Epithelial cell of proximal tubule (primary cell): Measurements from ENCODE around the gene LCT. TPM values are rescaled to one million over a fixed set of nuclear protein-coding genes. Genes with fewer than 3 reads are reported as not detected.
"Not testable (repeated sequence)": the region's sequence is repeated elsewhere in the genome, so short reads cannot be mapped to it uniquely, and the experiment has no call there.

Source experiments
- DNase-seq: peaks from one replicate; pipeline ENCODE4 v3.0.0-alpha.2; 2011; ENCODE audit warnings: low read depth
- H3K4me3 ChIP-seq: 2 replicates; pipeline ENCODE4 v1.5.1; 2011; ENCODE audit warnings: low read depth, mild to moderate bottlenecking, low read length
- total RNA-seq: library from RNA; depleted of rRNA; stranded (reverse); fragments of >200 nt; gene quantifications from 2 replicates; pipeline ENCODE4 v1.2.3, GENCODE V29; 2015
- TF ChIP-seq, protein P1 (sequence below): conservative IDR thresholded peaks from 2 replicates; pipeline ENCODE4 v1.5.1; 2012; ENCODE audit warnings: low read depth, mild to moderate bottlenecking, low read length

Gene LCT
- total RNA-seq, 1 donor from 2014 or later, result not detected

DNA sequence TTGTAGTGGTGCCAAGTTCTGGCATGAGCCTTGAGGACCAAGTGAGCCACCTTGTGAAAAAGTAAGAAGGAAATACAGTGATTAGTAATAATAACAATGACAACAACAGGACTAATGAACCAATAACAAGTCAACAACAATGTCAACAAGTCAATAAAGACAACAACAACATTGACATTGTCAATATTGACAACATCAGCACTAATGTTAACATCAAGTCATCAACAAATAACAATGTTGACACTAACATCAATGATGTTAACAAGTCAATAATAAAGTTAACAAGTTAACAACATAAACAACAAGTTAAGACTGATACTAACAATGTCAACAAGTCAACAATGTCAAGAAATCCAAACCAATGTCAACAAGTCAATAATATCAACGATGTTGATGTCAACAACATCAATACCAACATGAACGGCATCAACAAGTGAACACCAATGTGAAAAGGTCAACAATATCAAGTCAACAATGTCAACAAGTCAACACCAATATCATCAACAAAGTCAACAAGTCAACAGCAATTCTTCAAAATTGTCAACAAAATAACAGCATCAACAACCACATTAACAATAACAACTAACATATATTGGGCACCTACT lies 24.0 kb downstream of the LCT start:
- TF ChIP-seq, protein P1, sequence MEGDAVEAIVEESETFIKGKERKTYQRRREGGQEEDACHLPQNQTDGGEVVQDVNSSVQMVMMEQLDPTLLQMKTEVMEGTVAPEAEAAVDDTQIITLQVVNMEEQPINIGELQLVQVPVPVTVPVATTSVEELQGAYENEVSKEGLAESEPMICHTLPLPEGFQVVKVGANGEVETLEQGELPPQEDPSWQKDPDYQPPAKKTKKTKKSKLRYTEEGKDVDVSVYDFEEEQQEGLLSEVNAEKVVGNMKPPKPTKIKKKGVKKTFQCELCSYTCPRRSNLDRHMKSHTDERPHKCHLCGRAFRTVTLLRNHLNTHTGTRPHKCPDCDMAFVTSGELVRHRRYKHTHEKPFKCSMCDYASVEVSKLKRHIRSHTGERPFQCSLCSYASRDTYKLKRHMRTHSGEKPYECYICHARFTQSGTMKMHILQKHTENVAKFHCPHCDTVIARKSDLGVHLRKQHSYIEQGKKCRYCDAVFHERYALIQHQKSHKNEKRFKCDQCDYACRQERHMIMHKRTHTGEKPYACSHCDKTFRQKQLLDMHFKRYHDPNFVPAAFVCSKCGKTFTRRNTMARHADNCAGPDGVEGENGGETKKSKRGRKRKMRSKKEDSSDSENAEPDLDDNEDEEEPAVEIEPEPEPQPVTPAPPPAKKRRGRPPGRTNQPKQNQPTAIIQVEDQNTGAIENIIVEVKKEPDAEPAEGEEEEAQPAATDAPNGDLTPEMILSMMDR, result no peak
- no peak overlapping the region for H3K4me3 ChIP-seq
- DNase-seq, result no peak

DNA sequence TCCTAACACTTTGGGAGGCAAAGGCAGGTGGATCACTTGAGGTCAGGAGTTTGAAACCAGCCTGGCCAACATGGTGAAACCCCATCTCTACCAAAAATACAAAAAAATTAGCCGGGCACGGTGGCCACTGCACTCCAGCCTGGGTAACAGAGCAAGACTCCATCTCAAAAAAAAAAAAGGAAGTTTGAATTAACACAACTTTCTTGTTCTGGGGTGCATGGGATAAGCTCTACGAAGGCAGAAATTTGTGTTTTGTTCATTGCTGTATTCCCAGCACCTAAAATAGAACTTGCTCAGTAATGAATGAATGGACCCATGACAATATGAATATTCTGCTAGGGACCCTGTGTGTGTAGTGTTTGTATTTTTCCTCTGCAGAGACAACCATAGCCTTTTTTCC lies 29.1 kb downstream of the LCT start:
- not testable (repeated sequence) for H3K4me3 ChIP-seq, DNase-seq

DNA sequence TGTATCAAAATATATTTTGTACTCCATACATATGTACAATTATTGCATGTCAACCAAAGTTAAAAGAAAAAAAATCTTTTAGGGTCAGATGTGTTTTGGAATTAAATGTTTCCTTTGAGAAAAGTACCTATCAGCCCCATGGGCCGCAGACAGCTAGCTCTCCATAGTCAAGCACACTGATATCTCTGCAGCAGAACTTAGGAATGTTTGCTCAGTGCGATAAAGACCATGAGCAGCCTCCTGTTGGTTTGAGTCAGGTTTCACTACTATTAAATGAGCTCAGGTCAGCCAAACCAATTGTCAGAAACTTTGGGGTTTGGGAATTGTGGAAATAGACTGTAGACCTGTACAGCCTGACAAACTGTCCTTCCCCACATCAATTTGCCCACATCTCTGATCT lies 33.7 kb downstream of the LCT start:
- no peak overlapping the region for H3K4me3 ChIP-seq
- TF ChIP-seq, protein P1, result no peak
- no peak for DNase-seq

DNA sequence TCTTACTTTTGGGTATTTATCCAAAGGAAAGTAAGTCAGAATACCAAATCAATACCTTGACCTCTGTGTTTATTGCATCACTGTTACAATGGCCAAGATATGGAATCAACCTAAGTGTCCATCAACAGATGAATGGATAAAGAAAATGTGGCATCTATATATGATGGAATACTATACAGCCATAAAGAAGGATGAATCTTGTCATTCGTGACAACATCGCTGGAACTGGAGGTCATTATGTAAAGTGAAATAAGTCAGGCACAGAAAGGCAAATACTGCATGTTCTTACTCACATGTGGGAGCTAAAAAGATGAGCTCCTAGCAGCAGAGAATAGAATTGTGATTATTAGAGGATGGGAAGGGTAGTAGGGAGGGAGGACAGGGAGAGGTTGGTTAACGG lies 34.6 kb downstream of the LCT start:
- DNase-seq, result no peak
- TF ChIP-seq, protein P1, result no peak

DNA sequence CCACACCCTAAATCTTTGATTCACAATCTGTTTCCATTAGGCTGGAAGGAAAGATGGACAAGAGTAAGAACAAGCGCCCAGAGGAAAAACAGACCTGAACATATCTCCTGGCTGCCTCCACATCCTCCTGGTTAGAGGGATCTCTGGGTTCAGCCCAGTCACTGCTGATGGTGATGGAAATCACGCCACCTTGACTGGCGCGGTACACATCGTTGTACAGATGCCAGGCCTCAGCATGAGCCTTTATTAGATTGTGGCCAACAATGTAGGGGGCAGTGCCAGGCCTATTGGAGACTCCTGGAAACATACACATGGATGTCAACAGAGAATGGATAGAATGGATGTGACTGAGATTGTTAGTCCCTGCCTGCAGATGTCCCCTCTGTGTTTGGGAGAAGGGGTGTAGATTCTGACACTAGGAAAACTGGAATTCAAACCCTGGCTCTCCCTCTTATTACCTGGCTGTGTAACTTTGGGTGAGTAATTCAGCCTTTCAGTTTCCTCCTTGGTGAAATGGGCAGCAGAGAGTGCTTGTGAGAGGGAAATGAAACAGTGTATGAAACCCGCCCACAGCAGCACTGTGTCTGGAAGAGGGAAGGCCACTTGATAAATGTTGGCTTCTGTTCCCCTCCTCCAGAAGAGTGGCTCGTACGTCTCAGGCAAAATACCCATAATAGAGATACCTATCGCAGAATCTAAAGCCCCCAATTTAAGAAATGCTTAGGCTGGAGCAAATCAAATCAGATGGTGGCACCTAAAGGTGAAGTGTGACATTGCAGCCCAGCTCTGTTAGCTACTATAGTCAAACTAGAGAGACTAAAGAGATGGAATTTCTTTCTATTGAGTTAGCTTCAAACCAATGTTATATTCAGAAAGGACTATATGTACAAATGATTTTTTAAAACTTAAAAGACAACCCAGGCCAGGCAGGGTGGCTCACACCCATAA lies 36.2 kb downstream of the LCT start:
- TF ChIP-seq, protein P1, result no peak
- DNase-seq, result no peak
- H3K4me3 ChIP-seq, result no peak overlapping the region

More for the DNA sequence above, 34.6 kb downstream of the LCT start:
- H3K4me3 ChIP-seq, result no peak overlapping the region

DNA sequence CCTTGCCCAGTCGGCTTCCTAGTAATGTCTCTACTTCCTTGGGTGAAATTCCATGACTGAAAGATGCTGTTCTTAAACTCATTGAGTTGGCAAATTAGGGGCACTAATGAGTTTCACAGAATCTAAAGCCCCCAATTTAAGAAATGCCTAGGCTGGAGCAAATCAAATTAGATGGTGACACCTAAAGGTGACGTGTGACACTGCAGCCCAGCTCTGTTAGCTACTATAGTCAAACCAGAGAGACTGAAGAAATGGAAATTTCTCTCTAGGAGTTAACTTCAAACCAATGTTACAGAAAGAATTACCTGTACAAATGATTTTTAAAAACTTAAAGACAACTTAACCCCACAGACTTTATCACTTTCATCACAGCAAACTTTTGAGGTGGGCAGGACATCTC lies 37.2 kb downstream of the LCT start:
- TF ChIP-seq, protein P1, result peak; percentile 18
- H3K4me3 ChIP-seq, result no peak overlapping the region
- DNase-seq, result no peak

DNA sequence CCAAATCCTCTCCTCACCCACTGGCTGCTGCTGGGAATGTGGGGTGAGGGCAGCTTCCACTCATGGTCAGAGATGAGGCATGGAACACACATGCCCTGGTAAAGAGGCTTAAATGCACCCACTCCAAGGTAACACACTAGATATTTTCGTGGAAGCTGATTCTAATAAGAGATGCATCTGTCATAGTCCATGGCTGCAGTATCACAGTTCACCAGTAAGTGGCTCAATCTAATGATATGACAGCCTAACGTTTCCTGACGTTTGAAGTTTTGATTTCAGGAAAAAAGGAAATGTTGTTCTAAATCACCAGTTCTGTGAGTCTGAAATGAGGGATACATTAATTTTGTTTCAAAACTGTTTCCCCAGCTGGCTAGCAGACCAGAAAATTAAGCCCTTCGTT lies 38.2 kb downstream of the LCT start:
- DNase-seq, result no peak

More for the DNA sequence above, 38.2 kb downstream of the LCT start:
- no peak overlapping the region for H3K4me3 ChIP-seq
- TF ChIP-seq, protein P1, result peak; percentile 53
